ENCODE measurements around the gene NAV2. TPM values are rescaled to one million over a fixed set of nuclear protein-coding genes. Genes with fewer than 3 reads are reported as not detected.

The NAV2 gene
- total RNA-seq, 1 experiment from 2014 or later: 23.3 TPM

GRCh38 chr11:20035701-20036601, 323.3 kb downstream of the NAV2 start:
- Histone ChIP-seq H3K27ac (peak overlapping the region; percentile 66), H2AFZ (no peak overlapping the region), H3K79me2 (ENCODE audit: low read depth) (no peaks in the 10 kb centered on the region), H3F3A (ENCODE audit: insufficient read depth, low read depth) (peaks cover 32% of the 10 kb centered on the region), H3K36me3 (ENCODE audit: low read depth) (no peaks in the 10 kb centered on the region), H4K20me1 (ENCODE audit: insufficient read depth) (no peaks in the 10 kb centered on the region), H3K4me2 (peak overlapping the region; percentile 43), H3K9me2 (ENCODE audit: insufficient read depth) (no peaks in the 10 kb centered on the region), H3K4me1 (replicated peaks; ENCODE audit: insufficient read depth) (peaks cover 46% of the 10 kb centered on the region), H3K9me3 (ENCODE audit: insufficient read depth, low read depth) (no peaks in the 10 kb centered on the region), H3K4me3 (no peak overlapping the region), H3K27me3 (ENCODE audit: insufficient read depth, low read depth) (no peaks in the 10 kb centered on the region)
- TF ChIP-seq EZH2 (IDR thresholded peaks at IDR 0.05; ENCODE audit: low read depth): no peak
- no peak for TF ChIP-seq CTCF (conservative IDR thresholded peaks at IDR 0.05)
- intact Hi-C loops (cut with micrococcal nuclease; ENCODE audit: unreplicated experiment): loop anchor here (10.0 kb wide), 1 partner anchor 329 kb away; the partner anchor contains the start of gene HTATIP2
- BruUV-seq (replicated peaks): no TSS peak
- peak; percentile 46 to 87 for DNase-seq
- ChIA-PET CTCF (interaction anchor here (0.6 to 1.0 kb wide), 2 partner anchors 265 to 403 kb away, joined by 3 read pairs; no protein-coding TSS in a partner anchor), POLR2A (ENCODE audit: unreplicated experiment) (interaction anchor here (0.6 kb wide), 1 partner anchor 516 kb away, joined by 4 read pairs; no protein-coding TSS in a partner anchor)

- no peak for DNase-seq
- no TSS peak for BruUV-seq (replicated peaks)
- H3K9me3 ChIP-seq (ENCODE audit: insufficient read depth, low read depth): no peaks in the 10 kb centered on the region
- H3K4me2 ChIP-seq: peak overlapping the region; percentile 43; the same call in 1 of the 2 replicates
- TF ChIP-seq CTCF (conservative IDR thresholded peaks at IDR 0.05) (no peak), EZH2 (IDR thresholded peaks at IDR 0.05; ENCODE audit: low read depth) (no peak)
- no peaks in the 10 kb centered on the region for H3K36me3 ChIP-seq (ENCODE audit: low read depth)
- H3K79me2 ChIP-seq (ENCODE audit: low read depth): no peaks in the 10 kb centered on the region
- H3K9me2 ChIP-seq (ENCODE audit: insufficient read depth): no peaks in the 10 kb centered on the region
- peaks cover 38% of the 10 kb centered on the region for H3K4me1 ChIP-seq (replicated peaks; ENCODE audit: insufficient read depth)
- POLR2A ChIA-PET (ENCODE audit: unreplicated experiment): no interaction called here
- H3K27ac ChIP-seq: peak overlapping the region; percentile 66
- H3F3A ChIP-seq (ENCODE audit: insufficient read depth, low read depth): peaks cover 24% of the 10 kb centered on the region
- CTCF ChIA-PET: interaction anchor here (0.6 kb wide), 1 partner anchor 264 kb away, joined by 3 read pairs; no protein-coding TSS in a partner anchor
- H3K4me3 ChIP-seq: no peak overlapping the region
- intact Hi-C loops (cut with micrococcal nuclease; ENCODE audit: unreplicated experiment): loop anchor here (10.0 kb wide), 1 partner anchor 328 kb away; the partner anchor contains the start of gene HTATIP2
- no peak overlapping the region for H2AFZ ChIP-seq
- H3K27me3 ChIP-seq (ENCODE audit: insufficient read depth, low read depth): no peaks in the 10 kb centered on the region
- H4K20me1 ChIP-seq (ENCODE audit: insufficient read depth): no peaks in the 10 kb centered on the region
Observed at GRCh38 chr11:20036626-20037335, 324.1 kb downstream of the NAV2 start.

GRCh38 chr11:20037396-20038153, 324.9 kb downstream of the NAV2 start:
- Histone ChIP-seq H3K79me2 (ENCODE audit: low read depth) (no peaks in the 10 kb centered on the region), H3K27me3 (ENCODE audit: insufficient read depth, low read depth) (no peaks in the 10 kb centered on the region), H3K4me2 (no peak overlapping the region), H4K20me1 (ENCODE audit: insufficient read depth) (no peaks in the 10 kb centered on the region), H3F3A (ENCODE audit: insufficient read depth, low read depth) (peaks cover 20% of the 10 kb centered on the region), H3K9me2 (ENCODE audit: insufficient read depth) (no peaks in the 10 kb centered on the region), H3K4me3 (no peak overlapping the region), H3K36me3 (ENCODE audit: low read depth) (no peaks in the 10 kb centered on the region), H3K27ac (no peak overlapping the region), H2AFZ (no peak overlapping the region), H3K9me3 (ENCODE audit: insufficient read depth, low read depth) (no peaks in the 10 kb centered on the region), H3K4me1 (replicated peaks; ENCODE audit: insufficient read depth) (peaks cover 30% of the 10 kb centered on the region)
- ChIA-PET POLR2A (ENCODE audit: unreplicated experiment) (no interaction called here), CTCF (no interaction called here)
- TF ChIP-seq CTCF (conservative IDR thresholded peaks at IDR 0.05) (no peak), EZH2 (IDR thresholded peaks at IDR 0.05; ENCODE audit: low read depth) (no peak)
- no peak for DNase-seq
- BruUV-seq (replicated peaks): no TSS peak
- intact Hi-C loops (cut with micrococcal nuclease; ENCODE audit: unreplicated experiment): loop anchor here (10.0 kb wide), 1 partner anchor 327 kb away; the partner anchor contains the start of gene HTATIP2

Measured in PC-9 (cell line).